Esophagus squamous epithelium (tissue), 4 donors: ENCODE measurements around the gene UBASH3A.

Experiments used
- CTCF ChIP-seq, 6 experiments: fragments of 450-650 bp in 4 of 6; fragments of 200-600 bp in 2 of 6; sonication (generic) in 2 of 6; IDR thresholded peaks; one replicate each; pipeline ENCODE4 v1.5.1; 2016 to 2019; ENCODE audit warnings: antibody characterized with exemption in 6 of 6, mild to moderate bottlenecking in 4 of 6, moderate library complexity in 4 of 6
- POLR2A ChIP-seq, 4 donors: fragments of 450-650 bp; IDR thresholded peaks; one replicate each; pipeline ENCODE4 v1.6.1; 2017; ENCODE audit warnings: antibody characterized with exemption in 4 of 4, mild to moderate bottlenecking in 4 of 4, moderate library complexity in 3 of 4

GRCh38 chr21:42382915-42383314, 20.8 kb upstream of the UBASH3A start:
- no peak for TF ChIP-seq CTCF (IDR thresholded peaks at IDR 0.05)
- no peak for TF ChIP-seq POLR2A (IDR thresholded peaks at IDR 0.05)
